GM23338 (cell line): ENCODE results near the gene STAM. TPM values are rescaled to one million over a fixed set of nuclear protein-coding genes. Genes with fewer than 3 reads are reported as not detected.

Source experiments
- ATAC-seq: fragments of 200-7000 bp; cut with Tn5 transposase; 3 replicates; pipeline ENCODE4 v1.9.1; 2020
- DNase-seq: peaks from one replicate; pipeline ENCODE4 v3.0.0-alpha.2; 2015; ENCODE audit warnings: low spot score
- H2AFZ ChIP-seq: fragments of 200-600 bp; sonication (generic); 2 replicates; pipeline ENCODE4 v1.8.0; 2016; ENCODE audit warnings: antibody characterized with exemption, mild to moderate bottlenecking, moderate library complexity
- H3F3A ChIP-seq: fragments of 200-600 bp; sonication (generic); replicated peaks from 2 replicates; pipeline ENCODE4 v1.8.0; 2017; ENCODE audit warnings: antibody characterized with exemption, mixed run types, low read depth
- H3K27ac ChIP-seq: fragments of 200-600 bp; sonication (generic); 2 replicates; pipeline ENCODE4 v1.6.1; 2016; ENCODE audit warnings: low read depth
- H3K27me3 ChIP-seq: fragments of 200-600 bp; sonication (generic); 2 replicates; pipeline ENCODE4 v1.8.0; 2016; ENCODE audit warnings: mild to moderate bottlenecking, mixed run types, moderate library complexity; ENCODE audit not compliant: insufficient read depth
- H3K36me3 ChIP-seq: fragments of 200-600 bp; sonication (generic); 2 replicates; pipeline ENCODE4 v1.8.0; 2016; ENCODE audit warnings: mild to moderate bottlenecking; ENCODE audit not compliant: insufficient read depth
- H3K4me1 ChIP-seq: fragments of 200-600 bp; sonication (generic); 2 replicates; pipeline ENCODE4 v1.8.0; 2016; ENCODE audit warnings: mild to moderate bottlenecking, moderate library complexity; ENCODE audit not compliant: insufficient read depth
- H3K4me2 ChIP-seq: fragments of 200-600 bp; sonication (generic); 2 replicates; pipeline ENCODE4 v1.7.1; 2017; ENCODE audit warnings: mixed run types
- H3K4me3 ChIP-seq: fragments of 200-600 bp; sonication (generic); 2 replicates; pipeline ENCODE4 v1.6.1; 2016; ENCODE audit warnings: mixed run types
- H3K79me2 ChIP-seq: fragments of 200-600 bp; sonication (generic); replicated peaks from 2 replicates; pipeline ENCODE4 v1.8.0; 2017; ENCODE audit warnings: mild to moderate bottlenecking; ENCODE audit not compliant: insufficient read depth
- H3K9me2 ChIP-seq: fragments of 200-600 bp; sonication (generic); 2 replicates; pipeline ENCODE4 v1.8.0; 2017; ENCODE audit not compliant: insufficient read depth
- H4K20me1 ChIP-seq: fragments of 200-600 bp; sonication (generic); replicated peaks from 2 replicates; pipeline ENCODE4 v1.8.0; 2017; ENCODE audit warnings: mild to moderate bottlenecking; ENCODE audit not compliant: insufficient read depth
- H3K27ac Mint-ChIP-seq: 2 replicates; pipeline ENCODE4 v1.8.0; 2020; ENCODE audit warnings: inconsistent platforms, mild to moderate bottlenecking, moderate library complexity, mixed read lengths
- H3K27me3 Mint-ChIP-seq: 3 replicates; pipeline ENCODE4 v1.8.0; 2022; ENCODE audit warnings: low read depth, mild to moderate bottlenecking, moderate library complexity, mixed read lengths, inconsistent platforms; ENCODE audit not compliant: insufficient read depth, poor library complexity
- H3K36me3 Mint-ChIP-seq: 3 replicates; pipeline ENCODE4 v1.8.0; 2021; ENCODE audit warnings: low read depth, mild to moderate bottlenecking, inconsistent platforms, moderate library complexity, mixed read lengths
- H3K4me1 Mint-ChIP-seq: 3 replicates; pipeline ENCODE4 v1.8.0; 2020; ENCODE audit warnings: mild to moderate bottlenecking, inconsistent platforms, mixed read lengths
- H3K4me3 Mint-ChIP-seq: 3 replicates; pipeline ENCODE4 v1.8.0; 2021; ENCODE audit warnings: moderate library complexity, mild to moderate bottlenecking, inconsistent platforms, mixed read lengths
- H3K9me3 Mint-ChIP-seq: 3 replicates; pipeline ENCODE4 v1.8.0; 2020; ENCODE audit warnings: moderate library complexity, mild to moderate bottlenecking, inconsistent platforms, mixed read lengths
- CTCF ChIP-seq, 2 experiments: fragments of 200-600 bp in 1 of 2; sonication (generic) in 1 of 2; conservative IDR thresholded peaks; 2 replicates each; pipeline versions ENCODE4 v1.5.1 to v1.6.1; 2016 to 2017; ENCODE audit warnings: antibody characterized with exemption in 2 of 2, low read depth in 2 of 2, mild to moderate bottlenecking in 2 of 2, moderate library complexity in 1 of 2
- ETS1 ChIP-seq: IDR thresholded peaks from 2 replicates; pipeline ENCODE4 v1.6.1; 2016; ENCODE audit warnings: antibody characterized with exemption
- EZH2 ChIP-seq: fragments of 200-600 bp; sonication (generic); IDR thresholded peaks from one replicate; pipeline ENCODE4 v1.8.0; 2017; ENCODE audit warnings: antibody characterized with exemption, mild to moderate bottlenecking, low read depth; ENCODE audit not compliant: unreplicated experiment
- EZH2phosphoT487 ChIP-seq: fragments of 200-600 bp; sonication (generic); IDR thresholded peaks from one replicate; pipeline ENCODE4 v1.8.1; 2018; ENCODE audit warnings: antibody characterized with exemption; ENCODE audit not compliant: unreplicated experiment
- JUNB ChIP-seq: IDR thresholded peaks from one replicate; pipeline ENCODE4 v1.6.1; 2016; ENCODE audit warnings: antibody characterized with exemption; ENCODE audit not compliant: unreplicated experiment
- NANOG ChIP-seq: IDR thresholded peaks from 2 replicates; pipeline ENCODE4 v1.6.1; 2016; ENCODE audit warnings: antibody characterized with exemption, borderline replicate concordance
- POLR2AphosphoS5 ChIP-seq: IDR thresholded peaks from 2 replicates; pipeline ENCODE4 v1.6.1; 2016; ENCODE audit warnings: antibody characterized with exemption, low read depth
- REST ChIP-seq: IDR thresholded peaks from one replicate; pipeline ENCODE4 v1.6.1; 2018; ENCODE audit warnings: antibody characterized with exemption; ENCODE audit not compliant: unreplicated experiment
- STAT1 ChIP-seq: IDR thresholded peaks from one replicate; pipeline ENCODE4 v1.6.1; 2016; ENCODE audit warnings: antibody characterized with exemption; ENCODE audit not compliant: unreplicated experiment
- ZNF114 ChIP-seq: fragments of 250-450 bp; sonication (Bioruptor Pico); IDR thresholded peaks from 2 replicates; pipeline ENCODE4 v1.5.0; 2020; ENCODE audit warnings: mild to moderate bottlenecking, moderate library complexity
- ZNF331 ChIP-seq: fragments of 250-450 bp; sonication (Bioruptor Pico); IDR thresholded peaks from 2 replicates; pipeline ENCODE4 v1.5.0; 2020; ENCODE audit warnings: low read depth, mild to moderate bottlenecking, moderate library complexity
- ZNF462 ChIP-seq: fragments of 250-450 bp; sonication (Bioruptor Pico); IDR thresholded peaks from 2 replicates; pipeline ENCODE4 v1.5.0; 2020; ENCODE audit warnings: mild to moderate bottlenecking, moderate library complexity
- polyA plus RNA-seq: library from polyadenylated mRNA; unstranded; fragments of >200 nt; fragmentation: Nextera tagmentation; extraction: Ambion mirVana; gene quantifications from 2 replicates; pipeline ENCODE4 v1.2.1, GENCODE V29; 2016
- total RNA-seq: library from RNA; depleted of rRNA; stranded (reverse); fragments of >200 nt; shearing (Covaris generic); gene quantifications from 2 replicates; pipeline ENCODE4 v1.2.3, GENCODE V29; 2014

The STAM gene
- total and polyA plus RNA-seq, 2 experiments from 2014 or later = 28.8 to 40.5 TPM

GRCh38 chr10:17712053-17712452 lies 68.1 kb downstream of the STAM start (continued):
- TF ChIP-seq ETS1 (no peak), STAT1 (no peak), EZH2phosphoT487 (no peak), CTCF (conservative IDR thresholded peaks at IDR 0.05; ENCODE audit: low read depth in 2 of 2) (no peak)

- Mint-ChIP-seq H3K9me3 (no peaks in the 10 kb centered on the region; the same call in 2 of the 3 replicates), H3K27me3 (peaks cover 2% of the 10 kb centered on the region), H3K27ac (peak overlapping the region; percentile 39), H3K4me3 (peak overlapping the region; percentile 36; the same call in 2 of the 3 replicates), H3K36me3 (peaks cover 36% of the 10 kb centered on the region), H3K4me1 (peaks cover 7% of the 10 kb centered on the region; the same call in 2 of the 3 replicates)
- Histone ChIP-seq H3K27me3 (no peaks in the 10 kb centered on the region), H2AFZ (no peak overlapping the region), H3F3A (no peaks in the 10 kb centered on the region), H4K20me1 (peaks cover 7% of the 10 kb centered on the region; the same call in 1 of the 2 replicates), H3K4me2 (no peak overlapping the region), H3K9me2 (no peaks in the 10 kb centered on the region), H3K79me2 (no peaks in the 10 kb centered on the region), H3K4me3 (no peak overlapping the region), H3K4me1 (no peaks in the 10 kb centered on the region), H3K27ac (no peak overlapping the region), H3K36me3 (peaks cover 28% of the 10 kb centered on the region)
- DNase-seq = no peak
- ATAC-seq = no peak
- TF ChIP-seq ZNF114 (CRISPR knock-in tag) (no peak), EZH2 (no peak), REST (no peak), NANOG (no peak), JUNB (no peak), EZH2phosphoT487 (no peak), POLR2AphosphoS5 (no peak), STAT1 (no peak), ZNF331 (CRISPR knock-in tag) (no peak), ZNF462 (CRISPR knock-in tag) (no peak)
These were observed 68.9 kb downstream of the STAM start for GRCh38 chr10:17712717-17713471.
